ENCODE measurements around the gene OR51G2. TPM values are rescaled to one million over a fixed set of nuclear protein-coding genes. Genes with fewer than 3 reads are reported as not detected.

OR51G2 gene
- not detected in 2 replicates for total RNA-seq

GRCh38 chr11:4919250-4919649, at the start of gene OR51G2:
Gene OR51G2 (minus strand): TSS chr11:4919350. CDS start chr11:4915663, 3,687 bp downstream.

GRCh38 chr11:4955613-4956012, 36.5 kb upstream of the OR51G2 start, which contains the start of gene OR51A2:
Gene OR51A2 (minus strand): TSS chr11:4955713. CDS start chr11:4955713, 0 bp downstream.

DNA sequence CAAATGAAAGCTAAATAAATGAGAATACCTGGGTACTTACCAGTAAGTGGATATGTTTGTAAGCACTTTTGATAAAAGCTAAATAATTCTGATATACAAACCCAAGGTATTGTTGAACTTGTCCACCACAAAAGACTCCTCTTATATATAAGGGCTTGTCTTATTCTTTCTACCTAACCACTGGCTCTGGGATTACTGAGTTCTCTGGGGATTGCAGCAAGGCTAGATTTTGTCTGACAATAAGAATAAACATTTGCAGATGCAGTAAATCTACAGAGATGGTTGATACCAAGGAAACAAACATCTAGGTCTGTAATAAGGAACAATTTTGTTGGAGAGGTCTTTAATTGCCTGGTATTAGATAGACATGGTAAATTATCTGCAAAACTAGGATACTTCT, 28.4 kb upstream of the OR51G2 start, which contains the start of gene OR51A4:
TSS of gene OR51A4 (minus strand) at position 101 of the 400 bp plus-strand sequence. CDS start 505 bp downstream, outside the sequence.

DNA sequence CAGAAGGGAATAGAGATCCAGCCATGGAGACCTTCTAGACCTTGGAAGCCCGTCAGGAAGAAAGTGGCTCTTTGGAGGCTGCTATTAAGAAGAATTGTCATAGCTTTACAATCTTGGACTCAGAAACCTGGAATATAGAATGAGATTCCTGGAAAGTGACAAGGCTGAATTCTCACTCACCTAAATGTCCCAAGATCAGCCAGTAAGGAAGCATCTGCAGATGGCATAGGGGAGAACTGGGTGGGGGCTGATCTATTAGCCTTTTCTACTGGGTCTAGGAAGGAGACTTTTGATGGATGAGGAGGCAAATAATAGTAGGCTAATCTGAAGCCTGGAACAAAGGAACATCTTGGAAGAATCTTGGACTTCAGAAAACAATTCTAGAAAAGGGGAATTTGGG, 5.1 kb upstream of the OR51G2 start, which contains the start of gene OR51G1:
TSS of gene OR51G1 (minus strand) at position 101 of the 400 bp plus-strand sequence. CDS start at position 101, 0 bp downstream.

GRCh38 chr11:4903484-4903883, 15.7 kb downstream of the OR51G2 start, which contains the start of gene OR51A7:
Gene OR51A7 (plus strand): TSS chr11:4903783. CDS start chr11:4907370, 3,587 bp downstream.

DNA sequence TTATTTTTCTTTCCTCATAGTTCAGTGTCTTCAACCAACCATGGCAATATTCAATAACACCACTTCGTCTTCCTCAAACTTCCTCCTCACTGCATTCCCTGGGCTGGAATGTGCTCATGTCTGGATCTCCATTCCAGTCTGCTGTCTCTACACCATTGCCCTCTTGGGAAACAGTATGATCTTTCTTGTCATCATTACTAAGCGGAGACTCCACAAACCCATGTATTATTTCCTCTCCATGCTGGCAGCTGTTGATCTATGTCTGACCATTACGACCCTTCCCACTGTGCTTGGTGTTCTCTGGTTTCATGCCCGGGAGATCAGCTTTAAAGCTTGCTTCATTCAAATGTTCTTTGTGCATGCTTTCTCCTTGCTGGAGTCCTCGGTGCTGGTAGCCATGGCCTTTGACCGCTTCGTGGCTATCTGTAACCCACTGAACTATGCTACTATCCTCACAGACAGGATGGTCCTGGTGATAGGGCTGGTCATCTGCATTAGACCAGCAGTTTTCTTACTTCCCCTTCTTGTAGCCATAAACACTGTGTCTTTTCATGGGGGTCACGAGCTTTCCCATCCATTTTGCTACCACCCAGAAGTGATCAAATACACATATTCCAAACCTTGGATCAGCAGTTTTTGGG, 37.2 kb downstream of the OR51G2 start, which contains the start of gene OR51T1:
TSS of gene OR51T1 (plus strand) at position 41 of the 641 bp plus-strand sequence. CDS start at position 41, 0 bp downstream.

Other genes starting within 250 kb of the OR51G2 start
- not detected in 2 replicates for gene OR51E2, start 221.5 kb downstream of the OR51G2 start, total RNA-seq
- gene MMP26, start 214.6 kb downstream of the OR51G2 start, total RNA-seq = not detected in 2 replicates
- not detected in 2 replicates for gene OR51F1, start 149.4 kb downstream of the OR51G2 start, total RNA-seq
- gene OR52R1, start 115.0 kb downstream of the OR51G2 start, total RNA-seq = not detected in 2 replicates
- gene OR51F2, start 98.0 kb downstream of the OR51G2 start, total RNA-seq = not detected in 2 replicates
- not detected in 2 replicates for gene OR51S1, start 70.1 kb downstream of the OR51G2 start, total RNA-seq
- not detected in 2 replicates for gene OR51T1, start 37.5 kb downstream of the OR51G2 start, total RNA-seq
- gene OR51A7, start 15.6 kb downstream of the OR51G2 start, total RNA-seq = 0.15 TPM in 1 of 2 replicates, not detected in the other
- not detected in 2 replicates for gene OR51G1, start 5.0 kb upstream of the OR51G2 start, total RNA-seq
- not detected in 2 replicates for gene OR51A4, start 28.3 kb upstream of the OR51G2 start, total RNA-seq
- gene OR51A2, start 36.4 kb upstream of the OR51G2 start, total RNA-seq = not detected in 2 replicates
- gene OR51L1, start 75.5 kb upstream of the OR51G2 start, total RNA-seq = not detected in 2 replicates
- not detected in 2 replicates for gene OR52J3, start 127.2 kb upstream of the OR51G2 start, total RNA-seq
- not detected in 2 replicates for gene OR52E2, start 140.3 kb upstream of the OR51G2 start, total RNA-seq
- gene OR52E1, start 150.2 kb upstream of the OR51G2 start, total RNA-seq = not detected in 2 replicates
- gene OR52A5, start 219.0 kb upstream of the OR51G2 start, total RNA-seq = not detected in 2 replicates
- not detected in 2 replicates for gene OR52A1, start 235.4 kb upstream of the OR51G2 start, total RNA-seq

All from smooth muscle cell of trachea (primary cell).